ENCODE measurements around the gene CAB39L. TPM values are rescaled to one million over a fixed set of nuclear protein-coding genes. Genes with fewer than 3 reads are reported as not detected.

The CAB39L gene
- total RNA-seq, 1 donor from 2014 or later = 3.4 TPM

DNA sequence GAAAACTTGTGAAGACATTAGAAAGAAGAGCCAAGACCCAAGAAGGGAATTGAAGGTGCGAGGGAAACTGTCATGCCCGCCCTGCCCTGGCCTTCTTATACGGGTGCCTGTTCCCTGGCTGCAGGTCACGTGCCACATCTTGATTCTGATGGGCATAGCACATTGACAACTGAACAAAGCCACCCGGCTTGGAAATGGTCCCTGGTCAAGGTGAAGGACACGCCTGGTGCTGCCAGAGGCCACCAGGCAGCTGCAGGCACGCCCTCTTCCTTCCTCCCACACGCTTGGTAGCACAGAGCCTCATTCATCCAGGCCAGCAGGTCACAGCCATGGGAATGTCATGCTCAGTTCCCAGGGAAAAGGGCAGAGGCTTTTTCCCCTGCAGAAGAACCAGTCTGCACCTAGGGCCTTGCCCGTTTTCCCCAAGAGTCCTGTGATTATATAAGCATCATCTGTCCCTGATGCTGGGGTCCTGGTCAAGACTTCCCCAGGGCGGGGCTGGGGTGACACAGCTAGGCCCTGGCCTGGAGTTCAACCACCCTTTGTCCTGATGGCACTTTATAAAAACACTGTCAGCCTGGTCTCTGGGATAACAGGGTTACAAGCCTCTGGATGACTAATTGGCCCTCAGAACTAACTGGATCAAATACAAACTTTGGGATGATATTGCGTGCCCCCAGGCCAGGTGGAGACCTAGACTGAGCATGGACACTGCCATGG lies 140.2 kb downstream of the CAB39L start:
- Mint-ChIP-seq H3K9me3 (no peaks in the 10 kb centered on the region), H3K4me1 (peaks cover 36% of the 10 kb centered on the region), H3K36me3 (ENCODE audit: low read depth) (no peaks in the 10 kb centered on the region), H3K27me3 (no peaks in the 10 kb centered on the region), H3K27ac (no peak overlapping the region), H3K4me3 (no peak overlapping the region)
- ChIA-PET POLR2A (no interaction called here), CTCF (no interaction called here)
- TF ChIP-seq, protein P1, sequence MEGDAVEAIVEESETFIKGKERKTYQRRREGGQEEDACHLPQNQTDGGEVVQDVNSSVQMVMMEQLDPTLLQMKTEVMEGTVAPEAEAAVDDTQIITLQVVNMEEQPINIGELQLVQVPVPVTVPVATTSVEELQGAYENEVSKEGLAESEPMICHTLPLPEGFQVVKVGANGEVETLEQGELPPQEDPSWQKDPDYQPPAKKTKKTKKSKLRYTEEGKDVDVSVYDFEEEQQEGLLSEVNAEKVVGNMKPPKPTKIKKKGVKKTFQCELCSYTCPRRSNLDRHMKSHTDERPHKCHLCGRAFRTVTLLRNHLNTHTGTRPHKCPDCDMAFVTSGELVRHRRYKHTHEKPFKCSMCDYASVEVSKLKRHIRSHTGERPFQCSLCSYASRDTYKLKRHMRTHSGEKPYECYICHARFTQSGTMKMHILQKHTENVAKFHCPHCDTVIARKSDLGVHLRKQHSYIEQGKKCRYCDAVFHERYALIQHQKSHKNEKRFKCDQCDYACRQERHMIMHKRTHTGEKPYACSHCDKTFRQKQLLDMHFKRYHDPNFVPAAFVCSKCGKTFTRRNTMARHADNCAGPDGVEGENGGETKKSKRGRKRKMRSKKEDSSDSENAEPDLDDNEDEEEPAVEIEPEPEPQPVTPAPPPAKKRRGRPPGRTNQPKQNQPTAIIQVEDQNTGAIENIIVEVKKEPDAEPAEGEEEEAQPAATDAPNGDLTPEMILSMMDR (IDR thresholded peaks at IDR 0.05) = no peak
- no peak for ATAC-seq (ENCODE audit: low read depth)
- DNase-seq = no peak
- intact Hi-C loops (cut with micrococcal nuclease) = no loop called here

DNA sequence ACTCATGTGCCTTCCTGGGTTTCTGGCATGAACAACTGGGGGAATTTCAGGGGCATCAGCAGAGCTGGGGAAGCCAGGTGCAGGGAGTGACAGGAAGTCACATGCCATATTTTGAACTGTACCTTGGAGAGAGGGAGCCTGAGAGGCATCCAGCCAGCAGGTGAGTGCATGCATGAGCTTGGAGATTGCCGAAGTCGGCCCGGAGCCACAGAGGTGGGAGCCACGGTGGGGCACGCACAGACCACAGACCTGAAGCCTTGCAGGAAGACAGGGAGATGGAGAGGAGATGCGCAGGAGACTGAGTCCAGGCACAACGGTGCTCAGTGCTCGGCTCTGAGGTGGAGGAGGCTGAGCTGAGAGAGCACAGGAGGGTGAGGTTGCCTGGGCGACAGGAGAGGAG lies 141.0 kb downstream of the CAB39L start:
- H3K27me3 Mint-ChIP-seq = no peaks in the 10 kb centered on the region
- H3K4me1 Mint-ChIP-seq = peaks cover 36% of the 10 kb centered on the region
- no peak for ATAC-seq (ENCODE audit: low read depth)
- intact Hi-C loops (cut with micrococcal nuclease) = no loop called here
- ChIA-PET CTCF (no interaction called here), POLR2A (no interaction called here)
- H3K27ac Mint-ChIP-seq = no peak overlapping the region
- DNase-seq = no peak
- H3K36me3 Mint-ChIP-seq (ENCODE audit: low read depth) = no peaks in the 10 kb centered on the region
- H3K9me3 Mint-ChIP-seq = no peaks in the 10 kb centered on the region
- TF ChIP-seq, protein P1 (IDR thresholded peaks at IDR 0.05) = no peak
- H3K4me3 Mint-ChIP-seq = no peak overlapping the region

DNA sequence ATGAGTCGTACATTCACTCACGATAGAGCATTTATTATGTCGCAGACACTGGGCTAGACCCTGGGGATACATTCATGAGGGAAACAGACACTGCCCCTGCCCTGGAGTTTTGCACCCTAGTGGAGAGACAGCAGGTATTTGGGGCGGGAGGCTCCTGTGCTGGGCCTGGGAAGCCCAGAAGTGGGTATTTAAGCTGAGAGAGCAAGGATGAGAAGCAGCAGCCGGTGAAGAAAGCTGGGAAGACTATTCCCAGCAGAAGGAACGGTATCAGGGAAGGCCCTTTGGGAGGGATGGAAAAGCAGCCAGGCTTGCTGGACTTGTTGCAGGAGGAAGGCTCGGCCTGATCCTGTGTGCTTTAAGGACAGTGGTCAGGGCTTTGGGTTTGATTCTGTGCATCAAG lies 141.6 kb downstream of the CAB39L start:
- no peaks in the 10 kb centered on the region for H3K9me3 Mint-ChIP-seq
- no peaks in the 10 kb centered on the region for H3K27me3 Mint-ChIP-seq
- no peak overlapping the region for H3K27ac Mint-ChIP-seq
- intact Hi-C loops (cut with micrococcal nuclease) = no loop called here
- H3K4me1 Mint-ChIP-seq = peaks cover 36% of the 10 kb centered on the region
- DNase-seq (no peak), ATAC-seq (ENCODE audit: low read depth) (no peak)
- no peak overlapping the region for H3K4me3 Mint-ChIP-seq
- H3K36me3 Mint-ChIP-seq (ENCODE audit: low read depth) = no peaks in the 10 kb centered on the region
- POLR2A ChIA-PET = no interaction called here
- CTCF ChIA-PET = interaction anchor here (0.6 to 0.8 kb wide), 3 partner anchors 20 to 303 kb away, joined by 3 read pairs; no protein-coding TSS in a partner anchor
- TF ChIP-seq, protein P1 (IDR thresholded peaks at IDR 0.05) = no peak

DNA sequence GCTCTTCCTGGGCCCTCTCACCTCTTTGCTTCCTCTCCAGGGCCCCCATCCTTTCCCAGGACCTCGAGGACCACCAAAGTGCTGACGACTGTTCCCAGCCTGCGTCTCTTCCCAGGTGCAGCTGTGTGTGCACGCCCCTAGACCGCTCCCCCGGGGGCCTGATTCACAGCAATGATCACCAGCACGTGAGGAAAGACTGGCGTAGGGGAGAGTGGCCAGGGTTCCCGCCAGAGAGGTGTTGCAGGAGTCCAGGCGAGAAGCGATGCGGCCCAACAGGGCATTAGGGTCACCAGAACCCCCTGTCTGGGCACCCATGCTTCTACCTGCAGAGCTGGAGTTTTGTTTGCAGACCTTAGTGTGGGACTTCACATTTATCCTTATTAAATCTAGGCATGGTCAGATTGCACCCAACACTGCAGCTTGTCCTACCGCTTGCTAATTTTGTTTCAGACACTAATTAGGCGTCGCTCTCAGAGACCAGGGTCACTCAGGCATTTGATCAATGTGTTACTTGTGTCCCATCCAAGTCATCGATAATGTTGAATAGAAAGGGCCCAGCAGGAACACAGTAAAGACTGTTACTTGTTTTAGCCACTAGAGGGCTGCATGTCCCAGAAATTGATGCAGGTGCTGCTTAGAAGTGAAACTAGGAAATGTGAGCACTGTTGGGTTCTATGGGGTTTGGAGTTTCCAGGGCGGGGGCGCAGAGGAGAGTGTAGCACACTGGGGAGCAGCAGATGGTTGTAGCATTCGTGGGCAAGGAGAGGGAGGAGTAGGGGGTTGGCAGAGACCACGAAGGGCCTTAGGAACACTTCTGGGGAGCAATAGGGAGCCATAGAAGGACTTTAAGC lies 142.9 kb downstream of the CAB39L start:
- TF ChIP-seq, protein P1 (IDR thresholded peaks at IDR 0.05) = no peak
- POLR2A ChIA-PET = interaction anchor here (0.7 to 1.0 kb wide), 2 partner anchors 144 to 306 kb away, joined by 3 to 6 read pairs; no protein-coding TSS in a partner anchor
- peak; percentile 43 for DNase-seq

DNA sequence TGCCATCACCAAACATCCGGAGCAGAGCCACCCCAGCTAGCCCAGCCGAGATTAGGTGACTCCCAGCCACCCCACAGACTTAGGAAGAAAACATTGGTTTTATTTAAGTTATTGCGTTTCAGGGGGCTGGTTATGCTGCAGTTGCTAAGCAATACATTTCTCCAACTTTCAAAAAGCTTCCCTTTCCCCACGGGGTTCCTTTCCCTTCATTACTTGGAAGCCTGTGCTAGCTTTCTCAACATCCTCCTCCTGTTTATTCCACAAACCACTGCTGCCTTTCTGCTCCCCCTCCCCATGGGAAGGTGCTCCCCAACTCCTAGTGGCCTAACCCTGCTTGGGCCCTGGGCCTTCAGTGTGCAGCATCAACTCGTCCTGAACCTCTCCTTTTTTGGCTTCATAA lies 143.6 kb downstream of the CAB39L start:
- DNase-seq (no peak), ATAC-seq (ENCODE audit: low read depth) (no peak)
- no peaks in the 10 kb centered on the region for H3K27me3 Mint-ChIP-seq
- ChIA-PET CTCF (interaction anchor here (0.8 to 1.6 kb wide), 3 partner anchors 246 to 308 kb away, joined by 3 to 7 read pairs (median 6); no protein-coding TSS in a partner anchor), POLR2A (interaction anchor here (1.0 kb wide), 1 partner anchor 307 kb away, joined by 3 read pairs; no protein-coding TSS in a partner anchor)
- H3K27ac Mint-ChIP-seq = no peak overlapping the region
- H3K4me1 Mint-ChIP-seq = peaks cover 29% of the 10 kb centered on the region
- H3K4me3 Mint-ChIP-seq = no peak overlapping the region
- H3K36me3 Mint-ChIP-seq (ENCODE audit: low read depth) = no peaks in the 10 kb centered on the region
- intact Hi-C loops (cut with micrococcal nuclease) = loop anchor here (2.0 kb wide), 1 partner anchor 195 kb away; the partner anchor contains the start of gene PHF11
- H3K9me3 Mint-ChIP-seq = no peaks in the 10 kb centered on the region
- TF ChIP-seq, protein P1 (IDR thresholded peaks at IDR 0.05) = no peak

More for the DNA sequence above, 142.9 kb downstream of the CAB39L start:
- Mint-ChIP-seq H3K27ac (peak overlapping the region; percentile 72), H3K36me3 (ENCODE audit: low read depth) (no peaks in the 10 kb centered on the region), H3K4me1 (peaks cover 33% of the 10 kb centered on the region), H3K27me3 (no peaks in the 10 kb centered on the region), H3K4me3 (peak overlapping the region; percentile 80), H3K9me3 (no peaks in the 10 kb centered on the region)
- ATAC-seq (ENCODE audit: low read depth) = peak; percentile 98
- CTCF ChIA-PET = interaction anchor here (0.7 to 1.6 kb wide), 5 partner anchors 22 to 308 kb away, joined by 3 to 7 read pairs (median 3); no protein-coding TSS in a partner anchor
- intact Hi-C loops (cut with micrococcal nuclease) = loop anchor here (1.0 to 2.0 kb wide), 6 partner anchors 143 to 1769 kb away; partner anchors contain the start of genes CAB39L, PHF11 and SETDB2

Measured in activated B cell treated with CpG ODN at 0.5 μM for 24 hours (primary cell).